Measurements from ENCODE around the gene SFXN2. TPM values are rescaled to one million over a fixed set of nuclear protein-coding genes. Genes with fewer than 3 reads are reported as not detected.

The SFXN2 gene
- total RNA-seq, 1 donor from 2014 or later, result 6.3 TPM

DNA sequence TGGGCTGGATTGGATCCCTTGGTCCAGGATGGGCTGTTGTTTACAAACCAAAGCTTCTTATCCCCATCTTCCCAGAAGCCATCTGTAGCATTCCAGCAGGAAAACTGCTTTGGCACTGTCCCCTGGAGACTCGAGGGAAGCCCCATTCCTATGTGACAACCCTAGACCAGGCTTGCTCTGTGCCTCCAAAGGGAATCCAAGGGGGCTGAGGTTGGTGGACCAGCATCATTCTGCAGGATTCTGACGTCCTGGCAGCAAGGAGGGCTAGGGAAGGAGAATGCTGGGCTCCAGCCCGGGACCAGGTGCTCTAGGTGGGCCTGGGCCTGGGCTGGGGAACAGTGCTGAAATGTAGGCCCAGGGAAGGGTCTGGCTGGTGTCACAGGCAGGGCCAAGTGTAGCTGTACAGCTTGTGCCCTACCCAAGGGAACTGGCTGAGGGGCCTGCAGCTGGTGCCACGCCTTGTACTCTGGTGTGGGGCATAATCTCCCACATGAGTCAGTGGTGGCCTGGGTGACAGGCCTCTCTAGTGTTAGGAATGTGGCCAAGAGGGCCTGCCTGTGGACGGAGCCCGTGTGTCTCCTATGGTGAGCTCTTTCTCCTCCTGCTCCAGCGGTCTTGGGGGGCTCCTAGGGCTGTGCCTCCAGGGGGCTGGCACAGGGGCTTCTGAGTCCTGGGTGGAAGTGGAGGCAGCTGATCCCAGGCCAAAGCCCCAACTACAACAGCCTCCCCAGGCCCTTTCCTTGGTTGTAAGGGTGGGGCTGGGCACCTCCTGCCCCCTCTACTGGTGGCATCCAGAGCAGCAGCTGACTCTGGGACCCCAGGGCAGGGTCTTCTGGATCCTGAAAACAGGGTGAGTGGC is 45.0 kb upstream of the SFXN2 start:
- no peaks in the 10 kb centered on the region for H3K9me3 Mint-ChIP-seq (ENCODE audit: unreplicated experiment)
- H3K27ac Mint-ChIP-seq (ENCODE audit: unreplicated experiment), result no peak overlapping the region
- peaks cover 12% of the 10 kb centered on the region for H3K4me1 Mint-ChIP-seq (ENCODE audit: unreplicated experiment)
- TF ChIP-seq, protein P1, sequence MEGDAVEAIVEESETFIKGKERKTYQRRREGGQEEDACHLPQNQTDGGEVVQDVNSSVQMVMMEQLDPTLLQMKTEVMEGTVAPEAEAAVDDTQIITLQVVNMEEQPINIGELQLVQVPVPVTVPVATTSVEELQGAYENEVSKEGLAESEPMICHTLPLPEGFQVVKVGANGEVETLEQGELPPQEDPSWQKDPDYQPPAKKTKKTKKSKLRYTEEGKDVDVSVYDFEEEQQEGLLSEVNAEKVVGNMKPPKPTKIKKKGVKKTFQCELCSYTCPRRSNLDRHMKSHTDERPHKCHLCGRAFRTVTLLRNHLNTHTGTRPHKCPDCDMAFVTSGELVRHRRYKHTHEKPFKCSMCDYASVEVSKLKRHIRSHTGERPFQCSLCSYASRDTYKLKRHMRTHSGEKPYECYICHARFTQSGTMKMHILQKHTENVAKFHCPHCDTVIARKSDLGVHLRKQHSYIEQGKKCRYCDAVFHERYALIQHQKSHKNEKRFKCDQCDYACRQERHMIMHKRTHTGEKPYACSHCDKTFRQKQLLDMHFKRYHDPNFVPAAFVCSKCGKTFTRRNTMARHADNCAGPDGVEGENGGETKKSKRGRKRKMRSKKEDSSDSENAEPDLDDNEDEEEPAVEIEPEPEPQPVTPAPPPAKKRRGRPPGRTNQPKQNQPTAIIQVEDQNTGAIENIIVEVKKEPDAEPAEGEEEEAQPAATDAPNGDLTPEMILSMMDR (IDR thresholded peaks at IDR 0.05; ENCODE audit: unreplicated experiment), result peak; percentile 23
- no peak for DNase-seq (ENCODE audit: low spot score)
- H3K27me3 Mint-ChIP-seq (ENCODE audit: unreplicated experiment), result peaks cover 17% of the 10 kb centered on the region
- H3K36me3 Mint-ChIP-seq (ENCODE audit: low read depth, unreplicated experiment), result no peaks in the 10 kb centered on the region
- no peak overlapping the region for H3K4me3 Mint-ChIP-seq (ENCODE audit: unreplicated experiment)

DNA sequence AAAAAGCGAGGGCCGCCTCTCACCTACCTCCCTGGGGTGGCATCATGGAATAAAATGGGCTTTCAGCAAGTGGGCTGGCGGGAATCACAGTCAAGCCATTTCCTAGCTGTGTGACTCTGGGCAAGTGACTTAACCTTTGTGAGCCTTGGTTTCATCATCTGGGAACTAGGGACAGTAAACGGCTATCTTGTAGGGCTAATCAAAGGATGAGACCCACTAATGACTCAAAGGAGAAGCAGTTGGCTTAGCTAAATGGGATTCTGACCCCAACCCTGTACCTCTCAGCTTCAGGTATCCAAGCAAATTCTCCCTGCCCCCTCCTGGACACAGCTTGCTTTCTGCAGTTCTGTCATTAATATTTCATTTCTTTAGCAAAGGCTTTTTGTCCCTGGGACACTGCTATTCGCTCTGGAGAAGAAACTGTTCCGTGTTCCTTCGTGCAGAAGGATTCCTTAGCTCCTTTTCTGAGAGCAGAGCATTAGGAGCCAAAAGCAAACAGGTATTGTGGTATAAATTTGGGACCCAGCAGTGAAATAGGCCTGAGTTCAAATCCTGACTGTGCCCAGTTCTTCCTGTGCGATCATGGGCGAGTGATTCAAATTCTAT is 44.3 kb upstream of the SFXN2 start:
- TF ChIP-seq, protein P1 (IDR thresholded peaks at IDR 0.05; ENCODE audit: unreplicated experiment), result no peak
- no peak overlapping the region for H3K27ac Mint-ChIP-seq (ENCODE audit: unreplicated experiment)
- no peak for DNase-seq (ENCODE audit: low spot score)

DNA sequence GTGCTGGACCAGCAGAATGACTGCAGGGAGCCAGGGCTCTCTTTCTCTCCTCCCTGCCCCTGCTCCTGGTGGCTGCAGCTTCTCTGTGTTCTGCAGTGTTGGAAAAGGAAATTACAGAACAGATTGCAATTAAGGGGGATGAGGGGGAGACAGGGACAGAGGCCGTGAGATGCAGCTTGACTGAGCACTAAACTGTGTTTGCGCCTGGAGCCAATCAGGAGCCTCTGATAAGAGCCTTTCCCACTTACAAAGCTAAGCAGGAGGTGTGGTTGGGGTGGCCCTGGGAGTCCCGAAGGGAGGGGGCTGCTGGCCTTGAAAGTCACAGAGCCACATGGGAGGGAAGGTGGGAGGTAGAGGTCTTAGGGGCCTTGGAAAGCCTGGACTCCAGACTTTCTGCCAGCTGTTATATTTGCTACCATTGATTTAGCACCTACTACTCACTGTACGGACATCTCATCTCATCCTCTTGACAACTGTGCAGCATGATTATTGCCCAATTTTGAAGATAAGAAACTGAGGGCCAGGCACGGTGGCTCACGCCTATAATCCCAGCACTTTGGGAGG is 43.5 kb upstream of the SFXN2 start:
- no peak overlapping the region for H3K4me3 Mint-ChIP-seq (ENCODE audit: unreplicated experiment)
- peaks cover 24% of the 10 kb centered on the region for H3K4me1 Mint-ChIP-seq (ENCODE audit: unreplicated experiment)
- H3K27ac Mint-ChIP-seq (ENCODE audit: unreplicated experiment), result no peak overlapping the region
- H3K27me3 Mint-ChIP-seq (ENCODE audit: unreplicated experiment), result peaks cover 17% of the 10 kb centered on the region
- no peaks in the 10 kb centered on the region for H3K9me3 Mint-ChIP-seq (ENCODE audit: unreplicated experiment)
- TF ChIP-seq, protein P1 (IDR thresholded peaks at IDR 0.05; ENCODE audit: unreplicated experiment), result no peak
- H3K36me3 Mint-ChIP-seq (ENCODE audit: low read depth, unreplicated experiment), result no peaks in the 10 kb centered on the region
- no peak for DNase-seq (ENCODE audit: low spot score)

More for the DNA sequence above, 44.3 kb upstream of the SFXN2 start:
- H3K4me1 Mint-ChIP-seq (ENCODE audit: unreplicated experiment), result peaks cover 18% of the 10 kb centered on the region
- H3K36me3 Mint-ChIP-seq (ENCODE audit: low read depth, unreplicated experiment), result no peaks in the 10 kb centered on the region
- no peaks in the 10 kb centered on the region for H3K9me3 Mint-ChIP-seq (ENCODE audit: unreplicated experiment)
- no peak overlapping the region for H3K4me3 Mint-ChIP-seq (ENCODE audit: unreplicated experiment)
- H3K27me3 Mint-ChIP-seq (ENCODE audit: unreplicated experiment), result peaks cover 17% of the 10 kb centered on the region

DNA sequence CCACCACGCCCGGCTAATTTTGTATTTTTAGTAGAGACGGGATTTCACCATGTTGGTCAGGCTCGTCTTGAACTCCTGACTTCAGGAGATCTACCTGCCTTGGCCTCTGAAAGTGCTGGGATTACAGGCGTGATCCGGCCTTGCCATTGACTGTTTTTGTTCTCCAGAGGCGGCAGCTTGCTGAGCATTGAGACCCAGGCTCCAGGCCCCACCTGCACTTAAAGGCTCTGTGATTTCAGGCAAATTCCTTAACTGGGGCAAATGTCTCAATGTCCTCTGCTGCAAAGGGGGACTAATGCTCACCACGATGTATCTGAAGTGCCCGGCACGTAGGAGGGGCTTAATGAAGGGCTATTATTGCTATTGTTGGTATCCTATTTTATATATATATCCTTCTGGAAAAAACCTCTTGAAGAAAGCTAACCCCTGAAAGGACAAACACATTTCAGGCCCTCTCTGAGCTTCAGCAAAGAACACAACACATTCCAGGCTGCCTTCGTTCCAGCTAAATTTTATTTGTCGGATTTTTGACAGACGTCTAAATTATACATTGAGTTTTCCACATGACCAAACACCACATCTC is 41.1 kb upstream of the SFXN2 start:
- Mint-ChIP-seq H3K36me3 (ENCODE audit: low read depth, unreplicated experiment) (no peaks in the 10 kb centered on the region), H3K27me3 (ENCODE audit: unreplicated experiment) (peaks cover 9% of the 10 kb centered on the region), H3K27ac (ENCODE audit: unreplicated experiment) (peak overlapping the region; percentile 76), H3K9me3 (ENCODE audit: unreplicated experiment) (no peaks in the 10 kb centered on the region), H3K4me3 (ENCODE audit: unreplicated experiment) (peak overlapping the region; percentile 22), H3K4me1 (ENCODE audit: unreplicated experiment) (peaks cover 42% of the 10 kb centered on the region)
- TF ChIP-seq, protein P1 (IDR thresholded peaks at IDR 0.05; ENCODE audit: unreplicated experiment), result no peak
- no peak for DNase-seq (ENCODE audit: low spot score)

Measured in endothelial cell (in vitro differentiated cells).